ENCODE results near the gene LRP1B. TPM values are rescaled to one million over a fixed set of nuclear protein-coding genes. Genes with fewer than 3 reads are reported as not detected.

LRP1B gene
- total and polyA plus RNA-seq, 2 donors (not counting 1 experiment from before 2014, with no cell fraction given): not detected

GRCh38 chr2:140893685-140894084 lies 1237.1 kb downstream of the LRP1B start:
- Histone ChIP-seq H3K4me3 (ENCODE audit: control extremely low read depth in 1 of 5, extremely low read depth in 1 of 5, insufficient read depth in 1 of 5, low read depth in 2 of 5, low read length in 4 of 5) (no peak overlapping the region), H3K9ac (ENCODE audit: low read length) (no peak overlapping the region), H4K20me1 (ENCODE audit: control insufficient read depth, insufficient read depth, low read length, poor library complexity, severe bottlenecking) (no peaks in the 10 kb centered on the region), H3K4me1 (ENCODE audit: control insufficient read depth in 2 of 2, insufficient read depth in 2 of 2, low read length in 2 of 2) (no peaks in the 10 kb centered on the region), H3K27ac (ENCODE audit: low read length in 2 of 2) (no peak overlapping the region), H3K4me2 (replicated peaks; ENCODE audit: low read depth, low read length, poor library complexity, severe bottlenecking) (no peak overlapping the region), H3K79me2 (ENCODE audit: control insufficient read depth, insufficient read depth, low read length) (no peaks in the 10 kb centered on the region), H2AFZ (ENCODE audit: insufficient read depth, low read depth, low read length, poor library complexity, severe bottlenecking) (no peak overlapping the region), H3K9me3 (ENCODE audit: control extremely low read depth in 1 of 3, control insufficient read depth in 2 of 3, insufficient read depth in 1 of 3, low read length in 2 of 3) (peaks cover 0 to 10% (median 0%) of the 10 kb centered on the region in 3 donors), H3K36me3 (replicated peaks in 1 of 2; ENCODE audit: control extremely low read depth in 1 of 2, control insufficient read depth in 1 of 2, extremely low read depth in 1 of 2, insufficient read depth in 2 of 2, low read length in 1 of 2) (no peaks in the 10 kb centered on the region), H3K27me3 (replicated peaks in 1 of 4; ENCODE audit: control extremely low read depth in 1 of 4, control insufficient read depth in 3 of 4, insufficient read depth in 4 of 4, low read length in 3 of 4) (no peaks in the 10 kb centered on the region)
- intact Hi-C loops (cut with micrococcal nuclease): no loop called here
- Mint-ChIP-seq H3K27ac (no peak overlapping the region), H3K4me3 (no peak overlapping the region), H3K27me3 (no peaks in the 10 kb centered on the region), H3K9me3 (ENCODE audit: insufficient read depth) (no peaks in the 10 kb centered on the region), H3K4me1 (no peaks in the 10 kb centered on the region)
- TF ChIP-seq CTCF (IDR thresholded peaks at IDR 0.05) (no peak), EZH2 (IDR thresholded peaks at IDR 0.05; ENCODE audit: borderline replicate concordance, insufficient read depth, low read depth, low read length, poor library complexity, severe bottlenecking) (no peak)
- ATAC-seq (ENCODE audit: low read depth) (no peak), DNase-seq (no peak)
- 100% methylated on average over 1 of the region's 4 CpGs for WGBS (ENCODE audit: insufficient coverage)
- POLR2A ChIA-PET: no interaction called here
- CTCF ChIA-PET: no interaction called here

GRCh38 chr2:140892911-140893637 lies 1237.7 kb downstream of the LRP1B start:
- no peak overlapping the region for H3K4me2 ChIP-seq (replicated peaks; ENCODE audit: low read depth, low read length, poor library complexity, severe bottlenecking)
- Mint-ChIP-seq H3K4me1 (no peaks in the 10 kb centered on the region), H3K9me3 (ENCODE audit: insufficient read depth) (no peaks in the 10 kb centered on the region), H3K4me3 (no peak overlapping the region), H3K27me3 (no peaks in the 10 kb centered on the region), H3K27ac (no peak overlapping the region)
- no peak overlapping the region for H3K9ac ChIP-seq (ENCODE audit: low read length)
- POLR2A ChIA-PET: no interaction called here
- no peaks in the 10 kb centered on the region for H3K4me1 ChIP-seq (ENCODE audit: control insufficient read depth in 2 of 2, insufficient read depth in 2 of 2, low read length in 2 of 2)
- H3K27me3 ChIP-seq (replicated peaks in 1 of 4; ENCODE audit: control extremely low read depth in 1 of 4, control insufficient read depth in 3 of 4, insufficient read depth in 4 of 4, low read length in 3 of 4): no peaks in the 10 kb centered on the region
- H2AFZ ChIP-seq (ENCODE audit: insufficient read depth, low read depth, low read length, poor library complexity, severe bottlenecking): no peak overlapping the region
- H3K79me2 ChIP-seq (ENCODE audit: control insufficient read depth, insufficient read depth, low read length): no peaks in the 10 kb centered on the region
- TF ChIP-seq CTCF (IDR thresholded peaks at IDR 0.05) (no peak), EZH2 (IDR thresholded peaks at IDR 0.05; ENCODE audit: borderline replicate concordance, insufficient read depth, low read depth, low read length, poor library complexity, severe bottlenecking) (no peak)
- H3K36me3 ChIP-seq (replicated peaks in 1 of 2; ENCODE audit: control extremely low read depth in 1 of 2, control insufficient read depth in 1 of 2, extremely low read depth in 1 of 2, insufficient read depth in 2 of 2, low read length in 1 of 2): no peaks in the 10 kb centered on the region
- H4K20me1 ChIP-seq (ENCODE audit: control insufficient read depth, insufficient read depth, low read length, poor library complexity, severe bottlenecking): no peaks in the 10 kb centered on the region
- no peak for ATAC-seq (ENCODE audit: low read depth)
- intact Hi-C loops (cut with micrococcal nuclease): no loop called here
- no CpG with 5 or more reads among the region's 3 CpGs for WGBS (ENCODE audit: insufficient coverage)
- peaks cover 0 to 7% (median 0%) of the 10 kb centered on the region in 3 donors for H3K9me3 ChIP-seq (ENCODE audit: control extremely low read depth in 1 of 3, control insufficient read depth in 2 of 3, insufficient read depth in 1 of 3, low read length in 2 of 3)
- no peak overlapping the region for H3K27ac ChIP-seq (ENCODE audit: low read length in 2 of 2)
- H3K4me3 ChIP-seq (ENCODE audit: control extremely low read depth in 1 of 5, extremely low read depth in 1 of 5, insufficient read depth in 1 of 5, low read depth in 2 of 5, low read length in 4 of 5): no peak overlapping the region
- CTCF ChIA-PET: no interaction called here
- DNase-seq: no peak
